HEK293 (cell line): ENCODE data around the gene PRKACB.

ENCODE experiments used
- CTCF ChIA-PET: fragments of 350-600 bp; formaldehyde crosslinking; extraction: SDS; loops from one replicate; lab custom pipeline; 2021; ENCODE audit warnings: antibody characterized with exemption; lab: Yijun Ruan, JAX
- POLR2A ChIA-PET: fragments of 300-600 bp; formaldehyde crosslinking; extraction: SDS; loops from one replicate; lab custom pipeline; 2020; ENCODE audit warnings: antibody characterized with exemption, inconsistent platforms; lab: Yijun Ruan, JAX
- H3K27ac ChIP-seq: fragments of 200-500 bp; sonication (Bioruptor generic); 2 replicates; pipeline ENCODE4 v1.5.1; 2014; ENCODE audit warnings: low read depth, low read length, control low read depth, inconsistent platforms; ENCODE audit errors: extremely low read depth
- H3K36me3 ChIP-seq, 2 experiments: fragments of 200-500 bp in 1 of 2; sonication (Bioruptor generic) in 1 of 2; 1 replicate in 1 of 2; 2 replicates in 1 of 2; pipeline ENCODE4 v1.5.1; 2014 to 2017; ENCODE audit warnings: inconsistent platforms in 2 of 2, low read length in 2 of 2; ENCODE audit not compliant: control insufficient read depth in 2 of 2, insufficient read depth in 1 of 2
- H3K4me1 ChIP-seq: fragments of 200-500 bp; sonication (Bioruptor generic); 2 replicates; pipeline ENCODE4 v1.5.1; 2014; ENCODE audit warnings: mild to moderate bottlenecking, low read length, inconsistent platforms; ENCODE audit not compliant: control insufficient read depth, insufficient read depth
- H3K4me3 ChIP-seq: 2 replicates; pipeline ENCODE4 v1.5.1; 2011; ENCODE audit warnings: low read depth, mild to moderate bottlenecking, control low read depth, low read length, moderate library complexity
- H3K9me3 ChIP-seq: fragments of 200-500 bp; sonication (Bioruptor generic); 2 replicates; pipeline ENCODE4 v1.5.1; 2014; ENCODE audit warnings: low read depth, low read length, inconsistent platforms; ENCODE audit not compliant: control insufficient read depth, insufficient read depth
- HOXD13 ChIP-seq: sonication (generic); formaldehyde crosslinking; IDR thresholded peaks from 2 replicates; pipeline ENCODE4 v1.8.0; 2022; ENCODE audit warnings: missing genetic modification reagents, borderline replicate concordance
- MZF1 ChIP-seq: fragments of 450-650 bp; formaldehyde crosslinking; IDR thresholded peaks from 2 replicates; pipeline ENCODE4 v1.5.1; 2017; ENCODE audit warnings: missing biosample characterization, missing genetic modification characterization, borderline replicate concordance
- SETDB1 ChIP-seq: IDR thresholded peaks from one replicate; pipeline ENCODE4 v1.6.1; 2017; ENCODE audit warnings: mild to moderate bottlenecking, low read length, moderate library complexity, mixed read lengths; ENCODE audit not compliant: insufficient read length
- YY1 ChIP-seq: fragments of 450-650 bp; formaldehyde crosslinking; IDR thresholded peaks from 2 replicates; pipeline ENCODE4 v1.5.1; 2018; ENCODE audit warnings: missing biosample characterization, missing genetic modification characterization
- ZFHX2 ChIP-seq: fragments of 450-650 bp; formaldehyde crosslinking; conservative IDR thresholded peaks from 2 replicates; pipeline ENCODE4 v1.5.1; 2016; ENCODE audit warnings: missing biosample characterization, missing genetic modification characterization
- ZFP3 ChIP-seq: fragments of 450-650 bp; formaldehyde crosslinking; IDR thresholded peaks from 2 replicates; pipeline ENCODE4 v1.5.1; 2016; ENCODE audit warnings: low read depth, missing biosample characterization, missing genetic modification characterization
- ZFP69B ChIP-seq: fragments of 450-650 bp; formaldehyde crosslinking; IDR thresholded peaks from 2 replicates; pipeline ENCODE4 v1.5.1; 2016; ENCODE audit warnings: missing biosample characterization, missing genetic modification characterization
- ZNF114 ChIP-seq: fragments of 450-650 bp; formaldehyde crosslinking; IDR thresholded peaks from 2 replicates; pipeline ENCODE4 v1.5.0; 2017; ENCODE audit warnings: missing biosample characterization, missing genetic modification characterization
- ZNF146 ChIP-seq: fragments of 450-650 bp; formaldehyde crosslinking; IDR thresholded peaks from 2 replicates; pipeline ENCODE4 v1.5.1; 2016; ENCODE audit warnings: missing biosample characterization, missing genetic modification characterization
- ZNF175 ChIP-seq: fragments of 450-650 bp; formaldehyde crosslinking; IDR thresholded peaks from 2 replicates; pipeline ENCODE4 v1.5.1; 2016; ENCODE audit warnings: missing biosample characterization, missing genetic modification characterization
- ZNF610 ChIP-seq: fragments of 450-650 bp; formaldehyde crosslinking; IDR thresholded peaks from 2 replicates; pipeline ENCODE4 v1.5.1; 2016; ENCODE audit warnings: missing biosample characterization, missing genetic modification characterization, borderline replicate concordance
- ZNF76 ChIP-seq: fragments of 450-650 bp; formaldehyde crosslinking; IDR thresholded peaks from 2 replicates; pipeline ENCODE4; 2016; ENCODE audit warnings: low read depth, missing biosample characterization, missing genetic modification characterization, borderline replicate concordance
- ZXDB ChIP-seq: fragments of 450-650 bp; formaldehyde crosslinking; IDR thresholded peaks from 2 replicates; pipeline ENCODE4 v1.5.1; 2016; ENCODE audit warnings: missing biosample characterization, missing genetic modification characterization
- TF ChIP-seq, protein P1 (sequence below): fragments of 450-650 bp; formaldehyde crosslinking; IDR thresholded peaks from 2 replicates; pipeline ENCODE4 v1.5.1; 2016; ENCODE audit warnings: missing biosample characterization, missing genetic modification characterization
- TF ChIP-seq, protein P2 (sequence below): fragments of 450-650 bp; formaldehyde crosslinking; IDR thresholded peaks from 2 replicates; pipeline ENCODE4 v1.5.1; 2016; ENCODE audit warnings: missing biosample characterization, missing genetic modification characterization
- TF ChIP-seq, protein P3 (sequence below): fragments of 450-650 bp; formaldehyde crosslinking; conservative IDR thresholded peaks from 2 replicates; pipeline ENCODE4 v1.5.1; 2016; ENCODE audit warnings: low read depth, missing biosample characterization, missing genetic modification characterization
- TF ChIP-seq, protein P4 (sequence below): fragments of 450-650 bp; formaldehyde crosslinking; IDR thresholded peaks from 2 replicates; pipeline ENCODE4 v1.5.1; 2016; ENCODE audit warnings: missing biosample characterization, missing genetic modification characterization, borderline replicate concordance
- TF ChIP-seq, protein P5 (sequence below): fragments of 450-650 bp; formaldehyde crosslinking; IDR thresholded peaks from 2 replicates; pipeline ENCODE4 v1.5.1; 2016; ENCODE audit warnings: missing biosample characterization, missing genetic modification characterization

Gene PRKACB

DNA sequence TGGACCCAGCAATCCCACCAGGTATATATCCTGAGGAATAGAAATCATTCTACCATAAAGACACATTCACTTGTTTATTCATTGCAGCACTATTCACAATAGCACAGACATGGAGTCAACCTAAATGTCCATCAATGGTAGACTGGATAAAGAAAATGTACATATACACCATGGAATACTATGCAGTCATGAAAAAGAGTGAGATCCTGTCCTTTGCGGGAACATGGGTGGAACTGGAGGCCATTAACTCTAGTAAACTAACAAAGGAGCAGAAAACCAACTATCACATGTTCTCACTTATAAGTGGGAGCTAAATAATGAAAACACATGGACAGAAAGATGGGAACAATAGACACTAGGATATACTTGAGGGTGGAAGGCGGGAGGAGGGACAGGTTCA lies 36.1 kb upstream of the PRKACB start:
- no peak overlapping the region for H3K27ac ChIP-seq
- no peak overlapping the region for H3K4me3 ChIP-seq
- no peaks in the 10 kb centered on the region for H3K36me3 ChIP-seq
- no peaks in the 10 kb centered on the region for H3K4me1 ChIP-seq
- TF ChIP-seq, protein P1, sequence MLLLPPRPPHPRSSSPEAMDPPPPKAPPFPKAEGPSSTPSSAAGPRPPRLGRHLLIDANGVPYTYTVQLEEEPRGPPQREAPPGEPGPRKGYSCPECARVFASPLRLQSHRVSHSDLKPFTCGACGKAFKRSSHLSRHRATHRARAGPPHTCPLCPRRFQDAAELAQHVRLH (tag by site-specific recombination) = peak; percentile 67; the same call in 1 of the 2 replicates
- TF ChIP-seq ZFP3 (tag by site-specific recombination) = no peak
- TF ChIP-seq, protein P2, sequence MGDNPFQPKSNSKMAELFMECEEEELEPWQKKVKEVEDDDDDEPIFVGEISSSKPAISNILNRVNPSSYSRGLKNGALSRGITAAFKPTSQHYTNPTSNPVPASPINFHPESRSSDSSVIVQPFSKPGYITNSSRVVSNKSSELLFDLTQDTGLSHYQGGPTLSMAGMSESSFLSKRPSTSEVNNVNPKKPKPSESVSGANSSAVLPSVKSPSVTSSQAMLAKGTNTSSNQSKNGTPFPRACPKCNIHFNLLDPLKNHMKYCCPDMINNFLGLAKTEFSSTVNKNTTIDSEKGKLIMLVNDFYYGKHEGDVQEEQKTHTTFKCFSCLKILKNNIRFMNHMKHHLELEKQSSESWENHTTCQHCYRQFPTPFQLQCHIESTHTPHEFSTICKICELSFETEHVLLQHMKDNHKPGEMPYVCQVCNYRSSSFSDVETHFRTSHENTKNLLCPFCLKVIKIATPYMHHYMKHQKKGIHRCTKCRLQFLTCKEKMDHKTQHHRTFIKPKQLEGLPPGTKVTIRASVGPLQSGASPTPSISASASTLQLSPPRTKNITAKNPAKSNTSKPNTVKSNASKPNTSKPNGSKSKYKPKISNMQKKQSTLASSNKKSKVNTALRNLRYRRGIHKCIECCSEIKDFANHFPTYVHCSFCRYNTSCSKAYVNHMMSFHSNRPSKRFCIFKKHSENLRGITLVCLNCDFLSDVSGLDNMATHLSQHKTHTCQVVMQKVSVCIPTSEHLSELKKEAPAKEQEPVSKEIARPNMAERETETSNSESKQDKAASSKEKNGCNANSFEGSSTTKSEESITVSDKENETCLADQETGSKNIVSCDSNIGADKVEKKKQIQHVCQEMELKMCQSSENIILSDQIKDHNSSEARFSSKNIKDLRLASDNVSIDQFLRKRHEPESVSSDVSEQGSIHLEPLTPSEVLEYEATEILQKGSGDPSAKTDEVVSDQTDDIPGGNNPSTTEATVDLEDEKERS (tag by site-specific recombination) = peak; percentile 55; the same call in 1 of the 2 replicates
- TF ChIP-seq ZXDB = no peak
- TF ChIP-seq ZNF76 (tag by site-specific recombination) = no peak
- TF ChIP-seq ZNF146 (tag by site-specific recombination) = peak; percentile 96
- H3K9me3 ChIP-seq = no peaks in the 10 kb centered on the region
- ChIA-PET CTCF (interaction anchor here (0.7 kb wide), 2 partner anchors 39 to 434 kb away, joined by 3 read pairs; no protein-coding TSS in a partner anchor), POLR2A (no interaction called here)

DNA sequence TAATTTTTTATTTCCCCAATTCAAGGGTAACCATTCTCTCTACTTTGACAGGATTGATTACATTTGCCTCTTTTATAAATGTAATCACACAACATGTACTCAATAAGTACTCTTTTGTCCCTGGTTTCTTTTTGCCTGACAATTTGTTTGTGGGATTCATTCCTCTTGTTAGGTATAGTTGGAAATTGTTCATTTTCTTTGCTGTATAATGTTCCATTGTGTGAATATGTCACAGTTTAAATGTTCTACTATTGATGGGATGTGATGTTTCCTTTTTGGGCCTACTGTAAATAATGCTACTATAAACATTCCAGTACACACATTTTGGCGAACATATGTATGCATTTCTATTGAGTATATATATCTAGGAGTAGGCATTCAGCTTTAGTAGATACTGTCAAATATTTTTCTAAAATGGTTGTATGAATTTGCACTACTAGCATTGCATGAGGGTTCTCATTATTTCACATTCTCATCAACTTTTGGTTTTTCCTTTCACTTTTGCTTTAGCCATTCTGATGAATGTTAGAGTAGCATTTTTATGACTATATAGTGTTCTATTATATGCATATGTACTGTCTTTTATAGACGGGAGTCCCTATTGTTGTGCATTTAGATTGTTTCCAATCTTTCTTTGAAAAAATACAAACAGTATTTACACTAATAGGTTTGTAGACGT lies 35.0 kb upstream of the PRKACB start:
- Histone ChIP-seq H3K4me3 (no peak overlapping the region), H3K27ac (no peak overlapping the region), H3K4me1 (no peaks in the 10 kb centered on the region), H3K36me3 (no peaks in the 10 kb centered on the region), H3K9me3 (no peaks in the 10 kb centered on the region)
- TF ChIP-seq ZNF146 (tag by site-specific recombination) (peak; percentile 79), ZNF175 (no peak), ZFP3 (tag by site-specific recombination) (no peak)
- POLR2A ChIA-PET = no interaction called here
- CTCF ChIA-PET = no interaction called here

DNA sequence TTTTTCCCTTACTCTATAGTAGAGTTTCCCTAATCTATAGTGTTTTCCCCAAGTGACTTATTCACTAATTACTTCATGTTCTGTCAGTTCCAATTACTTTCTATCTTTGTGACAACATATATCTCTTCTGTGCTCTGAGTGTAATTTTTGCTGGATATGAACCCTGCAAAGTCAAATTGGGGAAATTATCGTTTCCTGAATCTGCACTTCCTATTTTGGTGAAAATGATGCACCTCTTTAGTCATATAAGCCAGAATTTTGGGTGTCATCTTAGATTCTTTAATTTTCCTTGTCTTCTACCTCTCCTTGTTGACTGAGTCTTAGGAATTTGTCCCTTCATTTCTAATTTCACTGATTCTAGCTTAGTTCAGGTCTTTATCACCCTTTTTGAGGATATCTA lies 33.4 kb upstream of the PRKACB start:
- Histone ChIP-seq H3K36me3 (no peaks in the 10 kb centered on the region), H3K4me1 (no peaks in the 10 kb centered on the region), H3K9me3 (no peaks in the 10 kb centered on the region), H3K4me3 (no peak overlapping the region), H3K27ac (no peak overlapping the region)
- ChIA-PET POLR2A (no interaction called here), CTCF (no interaction called here)
- TF ChIP-seq ZNF610 (no peak), ZNF76 (tag by site-specific recombination) (no peak), YY1 (tag by site-specific recombination) (no peak), ZFHX2 (tag by site-specific recombination) (no peak), ZFP69B (tag by site-specific recombination) (no peak), HOXD13 (CRISPR knock-in tag) (no peak), SETDB1 (no peak), ZNF114 (tag by site-specific recombination) (no peak), MZF1 (no peak)
- TF ChIP-seq, protein P3, sequence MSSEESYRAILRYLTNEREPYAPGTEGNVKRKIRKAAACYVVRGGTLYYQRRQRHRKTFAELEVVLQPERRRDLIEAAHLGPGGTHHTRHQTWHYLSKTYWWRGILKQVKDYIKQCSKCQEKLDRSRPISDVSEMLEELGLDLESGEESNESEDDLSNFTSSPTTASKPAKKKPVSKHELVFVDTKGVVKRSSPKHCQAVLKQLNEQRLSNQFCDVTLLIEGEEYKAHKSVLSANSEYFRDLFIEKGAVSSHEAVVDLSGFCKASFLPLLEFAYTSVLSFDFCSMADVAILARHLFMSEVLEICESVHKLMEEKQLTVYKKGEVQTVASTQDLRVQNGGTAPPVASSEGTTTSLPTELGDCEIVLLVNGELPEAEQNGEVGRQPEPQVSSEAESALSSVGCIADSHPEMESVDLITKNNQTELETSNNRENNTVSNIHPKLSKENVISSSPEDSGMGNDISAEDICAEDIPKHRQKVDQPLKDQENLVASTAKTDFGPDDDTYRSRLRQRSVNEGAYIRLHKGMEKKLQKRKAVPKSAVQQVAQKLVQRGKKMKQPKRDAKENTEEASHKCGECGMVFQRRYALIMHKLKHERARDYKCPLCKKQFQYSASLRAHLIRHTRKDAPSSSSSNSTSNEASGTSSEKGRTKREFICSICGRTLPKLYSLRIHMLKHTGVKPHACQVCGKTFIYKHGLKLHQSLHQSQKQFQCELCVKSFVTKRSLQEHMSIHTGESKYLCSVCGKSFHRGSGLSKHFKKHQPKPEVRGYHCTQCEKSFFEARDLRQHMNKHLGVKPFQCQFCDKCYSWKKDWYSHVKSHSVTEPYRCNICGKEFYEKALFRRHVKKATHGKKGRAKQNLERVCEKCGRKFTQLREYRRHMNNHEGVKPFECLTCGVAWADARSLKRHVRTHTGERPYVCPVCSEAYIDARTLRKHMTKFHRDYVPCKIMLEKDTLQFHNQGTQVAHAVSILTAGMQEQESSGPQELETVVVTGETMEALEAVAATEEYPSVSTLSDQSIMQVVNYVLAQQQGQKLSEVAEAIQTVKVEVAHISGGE (tag by site-specific recombination) = no peak
- TF ChIP-seq, protein P4, sequence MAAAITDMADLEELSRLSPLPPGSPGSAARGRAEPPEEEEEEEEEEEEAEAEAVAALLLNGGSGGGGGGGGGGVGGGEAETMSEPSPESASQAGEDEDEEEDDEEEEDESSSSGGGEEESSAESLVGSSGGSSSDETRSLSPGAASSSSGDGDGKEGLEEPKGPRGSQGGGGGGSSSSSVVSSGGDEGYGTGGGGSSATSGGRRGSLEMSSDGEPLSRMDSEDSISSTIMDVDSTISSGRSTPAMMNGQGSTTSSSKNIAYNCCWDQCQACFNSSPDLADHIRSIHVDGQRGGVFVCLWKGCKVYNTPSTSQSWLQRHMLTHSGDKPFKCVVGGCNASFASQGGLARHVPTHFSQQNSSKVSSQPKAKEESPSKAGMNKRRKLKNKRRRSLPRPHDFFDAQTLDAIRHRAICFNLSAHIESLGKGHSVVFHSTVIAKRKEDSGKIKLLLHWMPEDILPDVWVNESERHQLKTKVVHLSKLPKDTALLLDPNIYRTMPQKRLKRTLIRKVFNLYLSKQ (tag by site-specific recombination) = no peak
- TF ChIP-seq, protein P5, sequence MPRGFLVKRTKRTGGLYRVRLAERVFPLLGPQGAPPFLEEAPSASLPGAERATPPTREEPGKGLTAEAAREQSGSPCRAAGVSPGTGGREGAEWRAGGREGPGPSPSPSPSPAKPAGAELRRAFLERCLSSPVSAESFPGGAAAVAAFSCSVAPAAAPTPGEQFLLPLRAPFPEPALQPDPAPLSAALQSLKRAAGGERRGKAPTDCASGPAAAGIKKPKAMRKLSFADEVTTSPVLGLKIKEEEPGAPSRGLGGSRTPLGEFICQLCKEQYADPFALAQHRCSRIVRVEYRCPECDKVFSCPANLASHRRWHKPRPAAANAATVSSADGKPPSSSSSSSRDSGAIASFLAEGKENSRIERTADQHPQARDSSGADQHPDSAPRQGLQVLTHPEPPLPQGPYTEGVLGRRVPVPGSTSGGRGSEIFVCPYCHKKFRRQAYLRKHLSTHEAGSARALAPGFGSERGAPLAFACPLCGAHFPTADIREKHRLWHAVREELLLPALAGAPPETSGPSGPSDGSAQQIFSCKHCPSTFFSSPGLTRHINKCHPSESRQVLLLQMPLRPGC = no peak
